ENCODE data around the gene ATP5F1D.

DNA sequence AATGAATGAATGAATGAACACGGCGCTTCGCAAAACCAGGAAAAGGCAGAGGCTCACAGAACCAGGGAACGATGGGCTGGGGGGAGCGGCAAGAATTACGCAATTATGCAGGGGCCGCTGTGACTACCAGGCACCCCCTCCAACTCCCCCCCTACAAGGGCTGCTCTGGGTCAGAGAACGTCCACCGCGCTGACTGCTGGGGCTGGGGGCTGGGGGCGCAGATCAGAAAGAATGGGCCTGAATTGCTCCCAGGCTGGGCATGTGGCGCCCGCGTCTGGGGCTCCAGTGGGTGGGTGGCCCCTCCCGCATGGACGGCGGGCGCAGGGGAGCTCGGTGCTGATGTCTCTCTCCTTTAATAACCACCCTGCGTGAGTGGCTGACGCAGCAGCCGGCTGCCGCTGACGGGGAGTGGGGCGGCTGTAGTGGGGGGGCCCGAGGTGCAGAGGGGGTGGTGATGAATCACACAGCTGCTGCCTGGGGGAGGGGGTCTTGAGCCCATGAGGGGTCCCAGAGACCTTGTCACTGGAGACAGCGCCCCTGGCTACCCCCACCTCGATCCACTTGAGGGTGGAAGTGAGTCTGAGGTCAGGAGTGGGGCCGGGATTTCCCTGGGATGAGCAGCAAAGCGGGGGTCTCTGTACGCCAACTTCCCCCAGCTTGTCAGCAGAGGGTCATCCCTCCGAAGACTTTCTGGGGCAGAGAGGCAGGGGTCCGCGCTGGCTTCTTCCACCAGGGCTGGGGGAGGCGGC lies 26.1 kb downstream of the ATP5F1D start:
- TF ChIP-seq, protein P1, sequence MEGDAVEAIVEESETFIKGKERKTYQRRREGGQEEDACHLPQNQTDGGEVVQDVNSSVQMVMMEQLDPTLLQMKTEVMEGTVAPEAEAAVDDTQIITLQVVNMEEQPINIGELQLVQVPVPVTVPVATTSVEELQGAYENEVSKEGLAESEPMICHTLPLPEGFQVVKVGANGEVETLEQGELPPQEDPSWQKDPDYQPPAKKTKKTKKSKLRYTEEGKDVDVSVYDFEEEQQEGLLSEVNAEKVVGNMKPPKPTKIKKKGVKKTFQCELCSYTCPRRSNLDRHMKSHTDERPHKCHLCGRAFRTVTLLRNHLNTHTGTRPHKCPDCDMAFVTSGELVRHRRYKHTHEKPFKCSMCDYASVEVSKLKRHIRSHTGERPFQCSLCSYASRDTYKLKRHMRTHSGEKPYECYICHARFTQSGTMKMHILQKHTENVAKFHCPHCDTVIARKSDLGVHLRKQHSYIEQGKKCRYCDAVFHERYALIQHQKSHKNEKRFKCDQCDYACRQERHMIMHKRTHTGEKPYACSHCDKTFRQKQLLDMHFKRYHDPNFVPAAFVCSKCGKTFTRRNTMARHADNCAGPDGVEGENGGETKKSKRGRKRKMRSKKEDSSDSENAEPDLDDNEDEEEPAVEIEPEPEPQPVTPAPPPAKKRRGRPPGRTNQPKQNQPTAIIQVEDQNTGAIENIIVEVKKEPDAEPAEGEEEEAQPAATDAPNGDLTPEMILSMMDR (conservative IDR thresholded peaks at IDR 0.05; ENCODE audit: low read length), result no peak
- TF ChIP-seq EZH2phosphoT487 (IDR thresholded peaks at IDR 0.05; ENCODE audit: borderline replicate concordance), result no peak

All from Loucy (cell line).